ENCODE results near the gene TNNC1. TPM values are rescaled to one million over a fixed set of nuclear protein-coding genes. Genes with fewer than 3 reads are reported as not detected.

The TNNC1 gene
- total RNA-seq, 1 experiment from 2014 or later: 5.6 TPM

DNA sequence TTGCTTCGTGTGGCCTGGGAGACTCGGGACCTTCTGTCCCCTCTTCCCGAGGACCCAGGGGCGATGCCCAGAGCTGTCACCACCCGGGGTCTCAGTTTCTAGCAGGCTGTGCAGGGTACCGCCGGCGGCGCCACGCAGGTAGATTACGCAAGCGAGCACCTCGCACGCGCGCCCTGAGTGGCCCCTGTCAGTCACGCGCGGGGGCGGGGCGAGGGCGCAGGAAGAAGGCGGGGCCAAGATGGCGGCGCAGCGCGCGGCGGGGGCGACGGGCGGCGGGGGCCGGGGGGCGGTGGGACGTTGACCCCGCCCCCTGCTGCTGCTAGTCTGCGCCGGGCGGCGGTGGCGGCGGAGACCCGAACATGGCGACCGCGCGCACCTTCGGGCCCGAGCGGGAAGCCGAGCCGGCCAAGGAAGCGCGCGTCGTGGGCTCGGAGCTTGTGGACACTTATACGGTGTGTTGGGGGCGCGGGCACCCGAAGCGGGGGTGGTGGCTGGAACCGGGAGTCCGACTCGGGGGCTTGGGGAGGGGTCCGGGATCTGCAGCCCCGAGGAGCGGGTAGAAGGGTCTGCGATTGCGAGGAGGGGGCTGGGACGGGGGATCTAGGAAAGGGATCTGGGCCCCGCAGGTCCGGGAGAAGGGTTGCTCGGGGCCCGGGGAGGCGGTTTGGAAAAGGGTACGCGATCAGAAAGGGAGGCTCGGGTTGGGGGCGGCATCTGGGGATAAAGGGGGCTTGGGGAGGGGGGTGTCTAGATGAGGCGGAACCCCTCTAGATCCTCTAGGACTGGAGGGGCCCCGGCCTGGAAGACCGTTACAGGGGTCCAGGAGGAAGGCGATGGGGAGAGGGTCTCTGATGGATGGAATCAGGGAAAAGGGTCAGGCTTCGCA, 1.7 kb upstream of the TNNC1 start, which contains the start of gene NISCH:
Gene NISCH, plus strand, starts transcription at position 322 of the 886 bp plus-strand sequence. Its CDS starts 38 bp downstream, at position 360.
- H4K20me1 ChIP-seq (ENCODE audit: control insufficient read depth, insufficient read depth, insufficient read length): no peaks in the 10 kb centered on the region
- no peak within 1 kb of the TSS for H2BK5ac ChIP-seq (ENCODE audit: insufficient read length, low read length)
- peak within 1 kb of the TSS; percentile 72 for H3K9ac ChIP-seq (ENCODE audit: extremely low read depth, insufficient read length, low read length)
- H3K14ac ChIP-seq (ENCODE audit: insufficient read depth, low read length): peak within 1 kb of the TSS; percentile 69
- H3K79me2 ChIP-seq (ENCODE audit: insufficient read depth, low read length): peaks cover 4% of the 10 kb centered on the region; the same call in 1 of the 2 replicates
- H3K79me1 ChIP-seq (ENCODE audit: insufficient read depth, low read depth, low read length, poor library complexity, severe bottlenecking): peaks cover 5% of the 10 kb centered on the region
- Mint-ChIP-seq H3K36me3 (ENCODE audit: insufficient read depth in 1 of 3, low read depth in 3 of 3) (peaks cover 19 to 34% (median 32%) of the 10 kb centered on the region in 3 experiments), H3K27ac (peak within 1 kb of the TSS; percentile 86 to 97 (median 89)), H3K27me3 (ENCODE audit: low read depth) (no peaks in the 10 kb centered on the region; the same call in 1 of the 2 replicates), H3K4me1 (peaks cover 31 to 51% of the 10 kb centered on the region in 2 experiments), H3K9me3 (no peaks in the 10 kb centered on the region), H3K4me3 (peak within 1 kb of the TSS; percentile 89 to 96)
- H4K91ac ChIP-seq (ENCODE audit: insufficient read length, low read depth, low read length): no peak within 1 kb of the TSS
- H3K23me2 ChIP-seq (ENCODE audit: insufficient read length, low read depth, low read length, poor library complexity, severe bottlenecking): peaks cover 4% of the 10 kb centered on the region
- H3K27ac ChIP-seq (ENCODE audit: insufficient read length, low read depth, low read length): no peak within 1 kb of the TSS
- no peak for TF ChIP-seq CTCF (conservative IDR thresholded peaks at IDR 0.05)
- no peaks in the 10 kb centered on the region for H3K27me3 ChIP-seq (ENCODE audit: insufficient read depth, low read length)
- no peak within 1 kb of the TSS for H2BK12ac ChIP-seq (ENCODE audit: insufficient read length, low read depth, low read length)
- no peak within 1 kb of the TSS for H4K5ac ChIP-seq (ENCODE audit: insufficient read length, low read depth, low read length)
- no peaks in the 10 kb centered on the region; the same call in 1 of the 2 replicates for H3K4me1 ChIP-seq (ENCODE audit: insufficient read depth, low read length)
- H2BK20ac ChIP-seq (ENCODE audit: low read depth, low read length, poor library complexity, severe bottlenecking): no peak within 1 kb of the TSS
- H3K9me3 ChIP-seq (ENCODE audit: control insufficient read depth, low read depth, low read length): no peaks in the 10 kb centered on the region
- peak within 1 kb of the TSS; percentile 31 for H2BK120ac ChIP-seq (ENCODE audit: low read depth, low read length, poor library complexity, severe bottlenecking)
- DNase-seq: peak; percentile 81
- H3K4ac ChIP-seq (ENCODE audit: low read depth, low read length): no peak within 1 kb of the TSS
- H3K23ac ChIP-seq (ENCODE audit: insufficient read length, low read depth, low read length): no peak within 1 kb of the TSS
- no peak within 1 kb of the TSS for H3K56ac ChIP-seq (ENCODE audit: insufficient read length, low read depth, low read length)
- peak within 1 kb of the TSS; percentile 46 for H3K18ac ChIP-seq (ENCODE audit: insufficient read length, low read depth, low read length)
- H2BK15ac ChIP-seq (ENCODE audit: low read depth, low read length): no peak within 1 kb of the TSS
- no peak within 1 kb of the TSS for H4K8ac ChIP-seq (replicated peaks; ENCODE audit: insufficient read length, low read depth, low read length)
- H3T11ph ChIP-seq (ENCODE audit: low read length): no peak within 1 kb of the TSS
- no peak within 1 kb of the TSS for H2AK5ac ChIP-seq (ENCODE audit: insufficient read length, low read length)
- peak within 1 kb of the TSS; percentile 58 for H3K4me2 ChIP-seq (ENCODE audit: insufficient read depth, insufficient read length, low read length)
- no CpG with 5 or more reads among the region's 86 CpGs for WGBS (ENCODE audit: extremely low coverage, insufficient read length, low lambda C conversion rate)
- H2AFZ ChIP-seq (ENCODE audit: low read length): no peak within 1 kb of the TSS
